PFSK-1 (cell line): ENCODE data around the gene NFYA.

ENCODE experiments used
- FOXP2 ChIP-seq: optimal IDR thresholded peaks from 2 replicates; pipeline ENCODE3; 2011; ENCODE audit warnings: borderline replicate concordance, control low read depth, inconsistent platforms; ENCODE audit not compliant: insufficient read depth; ENCODE audit errors: extremely low read length, extremely low read depth
- POLR2AphosphoS5 ChIP-seq: IDR thresholded peaks from 2 replicates; pipeline ENCODE4 v1.6.1; 2012; ENCODE audit warnings: low read depth, mild to moderate bottlenecking, control low read depth, low read length, moderate library complexity
- REST ChIP-seq, 2 experiments: IDR thresholded peaks; 2 replicates each; pipeline versions ENCODE4 v1.6.1 to v1.8.0; 2011 to 2012; ENCODE audit warnings: low read depth in 2 of 2, low read length in 2 of 2, control low read depth in 1 of 2, inconsistent platforms in 1 of 2, mild to moderate bottlenecking in 1 of 2, moderate library complexity in 1 of 2; ENCODE audit not compliant: insufficient read depth in 1 of 2
- SIN3A ChIP-seq: IDR thresholded peaks from 2 replicates; pipeline ENCODE4 v1.6.1; 2012; ENCODE audit warnings: mild to moderate bottlenecking, low read length, moderate library complexity, borderline replicate concordance; ENCODE audit not compliant: insufficient read depth
- TAF1 ChIP-seq: IDR thresholded peaks from 2 replicates; pipeline ENCODE4 v1.6.1; 2012; ENCODE audit warnings: low read length, control low read depth, borderline replicate concordance; ENCODE audit not compliant: insufficient read depth

NFYA gene

GRCh38 chr6:41119508-41119907 is 46.7 kb downstream of the NFYA start:
- TF ChIP-seq SIN3A: no peak
- TF ChIP-seq FOXP2: no peak
- TF ChIP-seq REST (IDR thresholded peaks at IDR 0.05; ENCODE audit: insufficient read depth in 1 of 2, low read depth in 2 of 2, low read length in 2 of 2): no peak
- TF ChIP-seq POLR2AphosphoS5: no peak
- no peak for TF ChIP-seq TAF1

GRCh38 chr6:41120058-41120457 is 47.3 kb downstream of the NFYA start:
- no peak for TF ChIP-seq POLR2AphosphoS5
- no peak for TF ChIP-seq FOXP2
- no peak for TF ChIP-seq REST (IDR thresholded peaks at IDR 0.05; ENCODE audit: insufficient read depth in 1 of 2, low read depth in 2 of 2, low read length in 2 of 2)
- TF ChIP-seq TAF1: no peak
- TF ChIP-seq SIN3A: no peak

GRCh38 chr6:41122373-41122772 is 49.6 kb downstream of the NFYA start:
- TF ChIP-seq POLR2AphosphoS5: no peak
- no peak for TF ChIP-seq FOXP2
- no peak for TF ChIP-seq SIN3A
- no peak for TF ChIP-seq REST (IDR thresholded peaks at IDR 0.05; ENCODE audit: insufficient read depth in 1 of 2, low read depth in 2 of 2, low read length in 2 of 2)
- no peak for TF ChIP-seq TAF1

GRCh38 chr6:41122918-41123317 is 50.1 kb downstream of the NFYA start:
- TF ChIP-seq TAF1 (no peak), FOXP2 (no peak), POLR2AphosphoS5 (no peak), SIN3A (no peak), REST (IDR thresholded peaks at IDR 0.05; ENCODE audit: insufficient read depth in 1 of 2, low read depth in 2 of 2, low read length in 2 of 2) (no peak)

- TF ChIP-seq SIN3A: no peak
- no peak for TF ChIP-seq REST (IDR thresholded peaks at IDR 0.05; ENCODE audit: insufficient read depth in 1 of 2, low read depth in 2 of 2, low read length in 2 of 2)
- TF ChIP-seq POLR2AphosphoS5: no peak
- no peak for TF ChIP-seq TAF1
- TF ChIP-seq FOXP2: no peak
Observed at GRCh38 chr6:41125282-41125681, 52.5 kb downstream of the NFYA start.
